Measurements from ENCODE around the gene ATP2A3.
A peak's percentile ranks its signal among the peaks of the same experiment; 100 is the strongest.

The ATP2A3 gene

GRCh38 chr17:3890082-3890877 lies 74.0 kb downstream of the ATP2A3 start:
- TF ChIP-seq CTCF (conservative IDR thresholded peaks at IDR 0.05; ENCODE audit: low read depth, low read length), result no peak
- no peak overlapping the region for H3K4me3 ChIP-seq (ENCODE audit: low read length)

GRCh38 chr17:3889325-3890012 lies 74.8 kb downstream of the ATP2A3 start:
- TF ChIP-seq CTCF (conservative IDR thresholded peaks at IDR 0.05; ENCODE audit: low read depth, low read length), result no peak
- no peak overlapping the region for H3K4me3 ChIP-seq (ENCODE audit: low read length)
- DNase-seq (ENCODE audit: low read depth), result no peak

More at GRCh38 chr17:3890082-3890877, 74.0 kb downstream of the ATP2A3 start:
- DNase-seq (ENCODE audit: low read depth), result peak; percentile 79

GRCh38 chr17:3888343-3889171 lies 75.7 kb downstream of the ATP2A3 start:
- DNase-seq (ENCODE audit: low read depth), result no peak
- no peak overlapping the region for H3K4me3 ChIP-seq (ENCODE audit: low read length)
- no peak for TF ChIP-seq CTCF (conservative IDR thresholded peaks at IDR 0.05; ENCODE audit: low read depth, low read length)

- TF ChIP-seq CTCF (conservative IDR thresholded peaks at IDR 0.05; ENCODE audit: low read depth, low read length), result no peak
- no peak for DNase-seq (ENCODE audit: low read depth)
- H3K4me3 ChIP-seq (ENCODE audit: low read length), result no peak overlapping the region
Measured at GRCh38 chr17:3887804-3888203, 76.4 kb downstream of the ATP2A3 start.

- no peak for TF ChIP-seq CTCF (conservative IDR thresholded peaks at IDR 0.05; ENCODE audit: low read depth, low read length)
- DNase-seq (ENCODE audit: low read depth), result no peak
- H3K4me3 ChIP-seq (ENCODE audit: low read length), result no peak overlapping the region
Measured at GRCh38 chr17:3887394-3887793, 76.8 kb downstream of the ATP2A3 start.

GRCh38 chr17:3886776-3887175 lies 77.5 kb downstream of the ATP2A3 start:
- DNase-seq (ENCODE audit: low read depth), result no peak
- no peak for TF ChIP-seq CTCF (conservative IDR thresholded peaks at IDR 0.05; ENCODE audit: low read depth, low read length)
- H3K4me3 ChIP-seq (ENCODE audit: low read length), result no peak overlapping the region

All from retinal pigment epithelial cell (primary cell).